RWPE1 (cell line): ENCODE data around the gene TSPAN14.

ENCODE experiments used
- CTCF ChIA-PET: fragments of 350-600 bp; sonication (Branson Sonifier 250); formaldehyde crosslinking; extraction: SDS; loops from one replicate; lab custom pipeline; 2021; lab: Yijun Ruan, JAX
- POLR2A ChIA-PET: fragments of 400-600 bp; formaldehyde crosslinking; extraction: SDS; loops from one replicate; lab custom pipeline; 2020; ENCODE audit warnings: antibody characterized with exemption; ENCODE audit not compliant: low non-redundant PET; lab: Yijun Ruan, JAX
- DNase-seq: peaks from one replicate; pipeline ENCODE4 v3.0.0; 2012; ENCODE audit warnings: low spot score
- H3K27ac ChIP-seq: fragments of 450-650 bp; 2 replicates; pipeline ENCODE4 v1.5.1; 2017
- TF ChIP-seq, protein P1 (sequence below): fragments of 450-650 bp; conservative IDR thresholded peaks from 2 replicates; pipeline ENCODE4 v1.5.1; 2017; ENCODE audit warnings: low read depth, mild to moderate bottlenecking

Gene TSPAN14

DNA sequence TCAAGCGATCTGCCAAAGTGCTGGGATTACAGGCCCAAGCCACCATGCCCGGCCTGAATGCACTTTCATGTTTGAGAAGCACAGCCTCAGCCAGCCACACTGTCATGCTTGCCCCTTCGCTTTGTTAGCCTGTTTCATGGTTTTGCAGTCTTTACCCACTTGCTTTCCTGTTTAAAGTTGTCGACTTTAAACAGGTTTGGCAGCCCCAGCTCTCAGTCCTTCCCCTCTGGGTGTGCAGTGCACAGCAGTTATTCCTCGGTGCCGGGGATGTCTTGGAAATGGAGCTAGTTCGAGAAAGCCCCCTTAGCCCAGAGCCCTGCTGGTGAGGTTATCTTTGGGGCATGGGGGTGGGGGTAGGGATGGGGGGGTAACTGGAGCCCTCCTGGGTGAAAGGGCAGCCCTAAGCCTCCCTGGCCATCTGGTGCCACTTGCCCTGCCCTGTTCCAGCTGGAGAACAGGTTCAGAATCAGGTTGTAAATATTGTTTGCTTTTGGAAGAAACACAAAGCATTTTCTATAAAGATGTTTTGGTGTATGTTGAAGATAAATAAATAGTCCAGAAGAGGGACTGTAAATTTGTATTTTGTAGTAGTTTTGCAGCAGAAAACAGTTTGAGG is 14.8 kb downstream of the TSPAN14 start:
- TF ChIP-seq, protein P1, sequence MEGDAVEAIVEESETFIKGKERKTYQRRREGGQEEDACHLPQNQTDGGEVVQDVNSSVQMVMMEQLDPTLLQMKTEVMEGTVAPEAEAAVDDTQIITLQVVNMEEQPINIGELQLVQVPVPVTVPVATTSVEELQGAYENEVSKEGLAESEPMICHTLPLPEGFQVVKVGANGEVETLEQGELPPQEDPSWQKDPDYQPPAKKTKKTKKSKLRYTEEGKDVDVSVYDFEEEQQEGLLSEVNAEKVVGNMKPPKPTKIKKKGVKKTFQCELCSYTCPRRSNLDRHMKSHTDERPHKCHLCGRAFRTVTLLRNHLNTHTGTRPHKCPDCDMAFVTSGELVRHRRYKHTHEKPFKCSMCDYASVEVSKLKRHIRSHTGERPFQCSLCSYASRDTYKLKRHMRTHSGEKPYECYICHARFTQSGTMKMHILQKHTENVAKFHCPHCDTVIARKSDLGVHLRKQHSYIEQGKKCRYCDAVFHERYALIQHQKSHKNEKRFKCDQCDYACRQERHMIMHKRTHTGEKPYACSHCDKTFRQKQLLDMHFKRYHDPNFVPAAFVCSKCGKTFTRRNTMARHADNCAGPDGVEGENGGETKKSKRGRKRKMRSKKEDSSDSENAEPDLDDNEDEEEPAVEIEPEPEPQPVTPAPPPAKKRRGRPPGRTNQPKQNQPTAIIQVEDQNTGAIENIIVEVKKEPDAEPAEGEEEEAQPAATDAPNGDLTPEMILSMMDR = no peak
- DNase-seq = no peak
- ChIA-PET CTCF (interaction anchor here (0.6 to 6.3 kb wide), 3 partner anchors 18 to 37 kb away, joined by 3 to 25 read pairs (median 3); no protein-coding TSS in a partner anchor), POLR2A (no interaction called here)
- peak overlapping the region; percentile 57 for H3K27ac ChIP-seq

DNA sequence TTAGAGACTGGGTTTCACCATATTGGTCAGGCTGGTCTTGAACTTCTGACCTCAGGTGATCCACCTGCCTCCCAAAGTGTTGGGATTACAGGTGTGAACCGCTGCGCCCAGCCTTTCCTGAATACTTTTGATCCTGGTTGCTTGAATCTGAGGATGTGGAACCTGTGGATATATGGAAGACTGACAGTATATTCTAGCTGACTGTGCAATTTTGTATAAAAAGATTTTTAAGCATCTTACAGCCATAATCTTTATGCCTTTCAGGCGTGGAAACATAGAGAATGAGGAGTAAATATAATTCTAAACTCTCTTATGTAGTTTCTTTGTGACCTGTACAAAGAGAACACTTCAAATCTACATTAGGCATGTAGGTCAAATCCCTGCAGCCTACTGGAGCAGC is 16.2 kb downstream of the TSPAN14 start:
- ChIA-PET POLR2A (no interaction called here), CTCF (interaction anchor here (0.6 to 6.3 kb wide), 3 partner anchors 12 to 646 kb away, joined by 3 to 25 read pairs (median 3); no protein-coding TSS in a partner anchor)
- no peak for DNase-seq
- TF ChIP-seq, protein P1 = no peak
- H3K27ac ChIP-seq = peak overlapping the region; percentile 97

DNA sequence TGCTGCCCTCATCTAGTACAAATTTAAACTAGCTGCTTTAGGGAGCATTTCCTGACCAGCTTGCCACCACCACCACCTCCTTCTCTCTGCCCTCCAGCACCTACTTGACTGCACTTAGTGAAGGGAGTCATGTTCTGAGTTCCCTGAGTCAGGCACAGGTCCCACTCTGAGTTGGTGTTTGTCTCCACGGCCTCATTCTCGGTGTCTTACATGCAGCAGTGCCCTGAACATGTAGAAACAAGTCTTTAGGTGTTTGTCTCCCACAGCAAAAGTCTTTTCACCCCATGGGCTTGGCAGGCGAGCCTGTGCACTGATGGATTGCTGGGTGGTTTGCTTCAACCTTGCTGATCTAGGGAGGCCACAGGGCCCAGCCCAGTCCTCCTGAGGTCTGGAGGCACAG is 16.9 kb downstream of the TSPAN14 start:
- peak overlapping the region; percentile 97 for H3K27ac ChIP-seq
- peak; percentile 71 for DNase-seq
- ChIA-PET CTCF (interaction anchor here (0.6 to 6.3 kb wide), 5 partner anchors 11 to 40 kb away, joined by 3 to 25 read pairs (median 3); no protein-coding TSS in a partner anchor), POLR2A (interaction anchor here (0.6 kb wide), 1 partner anchor 10 kb away, joined by 3 read pairs; no protein-coding TSS in a partner anchor)
- TF ChIP-seq, protein P1 = no peak

DNA sequence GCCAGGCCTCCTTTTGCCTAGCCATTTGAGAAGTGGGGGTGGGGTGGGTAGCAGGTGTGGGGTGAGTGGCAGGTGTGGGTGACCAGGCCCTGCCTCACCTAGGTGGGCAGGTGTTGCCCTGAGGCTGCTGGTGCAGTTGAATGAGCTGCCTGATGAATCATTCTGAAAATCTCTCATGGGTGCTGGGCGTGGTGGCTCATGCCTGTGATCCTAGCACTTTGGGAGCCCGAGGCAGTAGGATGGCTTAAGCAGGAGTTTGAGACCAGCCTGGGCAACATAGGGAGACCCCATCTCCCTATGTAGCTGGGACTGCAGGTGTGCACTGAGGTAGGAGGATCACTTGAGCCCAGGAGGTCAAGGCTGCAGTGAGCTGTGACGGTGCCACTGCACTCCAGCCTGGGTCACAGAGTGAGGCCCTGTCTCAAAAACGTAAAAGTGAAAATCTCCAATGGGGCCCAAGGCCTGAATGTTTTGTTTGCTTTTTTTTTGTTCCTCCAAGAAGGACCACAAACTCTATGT is 17.7 kb downstream of the TSPAN14 start:
- CTCF ChIA-PET = interaction anchor here (0.6 to 6.3 kb wide), 4 partner anchors 11 to 34 kb away, joined by 3 to 25 read pairs (median 6); no protein-coding TSS in a partner anchor
- POLR2A ChIA-PET = no interaction called here
- TF ChIP-seq, protein P1 = no peak
- H3K27ac ChIP-seq = peak overlapping the region; percentile 97
- peak; percentile 95 for DNase-seq

DNA sequence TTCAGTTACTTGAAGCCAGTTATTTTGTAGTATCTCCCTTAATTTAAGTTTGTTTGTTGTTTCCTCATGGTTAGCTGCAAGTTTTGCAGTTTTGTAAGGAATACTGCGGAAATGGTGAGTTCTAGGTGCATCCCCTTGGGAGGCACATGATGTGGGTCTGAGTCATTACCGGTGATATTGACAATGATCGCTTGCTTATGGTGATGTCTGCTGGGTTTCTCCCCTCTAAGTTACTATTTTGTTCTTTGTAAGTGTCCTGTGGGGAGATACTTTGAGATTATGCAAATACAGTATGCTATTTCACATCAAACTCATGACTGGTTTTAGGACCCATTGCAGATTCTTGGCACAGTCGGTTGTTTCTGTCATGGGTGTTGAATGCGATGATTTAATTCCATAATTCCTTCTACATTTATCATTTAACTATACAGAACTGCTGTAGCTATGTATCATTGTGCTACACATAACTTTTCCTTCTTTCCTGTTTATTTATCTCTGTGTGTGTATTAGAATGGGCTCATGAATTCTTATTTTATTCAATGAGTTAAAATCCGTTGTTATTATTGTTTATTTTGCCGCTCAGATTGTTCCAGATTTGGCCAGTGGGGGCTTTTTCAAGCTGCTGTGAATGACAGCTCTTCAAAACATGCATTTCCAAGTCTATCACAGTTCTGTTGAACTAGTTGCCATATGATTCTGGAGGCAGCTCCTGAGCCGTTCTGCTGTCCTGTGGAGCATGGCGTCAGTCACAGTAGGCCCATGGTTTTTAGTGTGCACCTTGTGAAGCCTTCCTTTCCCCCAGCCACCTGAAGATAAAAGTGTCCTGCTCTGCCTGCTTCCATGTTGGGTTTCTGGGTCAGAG is 18.4 kb downstream of the TSPAN14 start:
- CTCF ChIA-PET = interaction anchor here (0.7 to 6.3 kb wide), 5 partner anchors 10 to 240 kb away, joined by 3 to 25 read pairs (median 7); no protein-coding TSS in a partner anchor
- peak; percentile 90 for DNase-seq
- TF ChIP-seq, protein P1 = no peak
- POLR2A ChIA-PET = no interaction called here
- H3K27ac ChIP-seq = peak overlapping the region; percentile 97

DNA sequence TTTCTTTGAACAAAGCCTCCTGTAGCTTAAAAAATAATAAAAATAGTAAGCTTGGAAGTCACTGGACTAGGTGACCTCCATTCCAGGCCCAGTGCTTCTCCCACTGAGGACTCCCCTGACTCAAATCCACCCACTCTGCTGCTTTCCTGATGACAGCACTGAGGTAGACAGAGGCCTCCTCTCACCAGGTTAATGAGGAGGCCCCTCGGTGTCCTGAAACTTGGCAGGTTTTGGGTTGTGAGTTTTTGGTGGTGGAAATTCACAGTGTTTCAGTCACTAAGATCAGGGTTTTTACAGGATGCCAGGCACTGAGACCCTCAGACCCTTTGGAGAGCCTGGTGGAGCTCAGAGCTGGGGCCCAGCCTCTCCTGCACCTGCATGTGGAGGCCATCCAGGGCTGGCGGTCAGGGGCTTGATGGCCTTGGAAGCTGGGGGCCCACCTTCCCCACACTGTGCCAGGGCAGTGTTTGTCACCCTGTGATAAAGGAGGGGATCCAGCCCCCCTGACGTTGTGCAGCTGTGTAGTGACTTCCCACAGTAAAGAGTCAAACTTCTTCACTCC is 19.1 kb downstream of the TSPAN14 start:
- DNase-seq = no peak
- TF ChIP-seq, protein P1 = no peak
- CTCF ChIA-PET = interaction anchor here (0.7 to 3.2 kb wide), 4 partner anchors 11 to 239 kb away, joined by 3 to 9 read pairs (median 6); no protein-coding TSS in a partner anchor
- POLR2A ChIA-PET = interaction anchor here (0.5 kb wide), 1 partner anchor 14 kb away, joined by 4 read pairs; no protein-coding TSS in a partner anchor
- peak overlapping the region; percentile 97 for H3K27ac ChIP-seq
